Urinary bladder (tissue), 4 donors: ENCODE results near the gene FKBP8. TPM values are rescaled to one million over a fixed set of nuclear protein-coding genes. Genes with fewer than 3 reads are reported as not detected.

Experiments used
- DNase-seq: peaks from one replicate; pipeline ENCODE4 v3.0.0-alpha.2; 2015; ENCODE audit errors: extremely low spot score
- H3K27ac ChIP-seq: one replicate; pipeline ENCODE4 v1.5.1; 2013; ENCODE audit warnings: low read depth, mild to moderate bottlenecking, moderate library complexity
- H3K36me3 ChIP-seq: one replicate; pipeline ENCODE4 v1.6.1; 2013; ENCODE audit warnings: mild to moderate bottlenecking, moderate library complexity; ENCODE audit not compliant: insufficient read depth
- H3K4me1 ChIP-seq: one replicate; pipeline ENCODE4 v1.6.1; 2013; ENCODE audit warnings: mild to moderate bottlenecking, moderate library complexity; ENCODE audit not compliant: insufficient read depth
- H3K4me3 ChIP-seq: one replicate; pipeline ENCODE4 v1.5.1; 2013; ENCODE audit warnings: low read depth, low read length
- WGBS: extraction: QIAGEN DNeasy Blood & Tissue Kit; methylation state at CpG from one replicate; pipeline ENCODE4 v1.1.7; 2013; 5-methylcytosine and 5-hydroxymethylcytosine counted together
- polyA plus RNA-seq: library from polyadenylated mRNA; stranded (reverse); fragments of 200-250 nt; gene quantifications from one replicate; pipeline ENCODE4 v1.2.3, GENCODE V29; 2013
- total RNA-seq: library from RNA; depleted of rRNA; stranded (reverse); fragments of >200 nt; gene quantifications from one replicate; pipeline ENCODE4 v1.2.3, GENCODE V29; 2014
- donor health status: healthy with polysubstance abuse.
- donor health status: healthy.

FKBP8 gene
- total and polyA plus RNA-seq, 2 donors, result 71.3 to 317 TPM

GRCh38 chr19:18507727-18508440 is 35.5 kb downstream of the FKBP8 start:
- H3K4me3 ChIP-seq, result no peak overlapping the region
- H3K36me3 ChIP-seq, result no peaks in the 10 kb centered on the region
- 55% methylated on average over 11 of the region's 11 CpGs for WGBS
- peaks cover 3% of the 10 kb centered on the region for H3K4me1 ChIP-seq
- H3K27ac ChIP-seq, result no peak overlapping the region
- DNase-seq, result no peak

- H3K4me1 ChIP-seq, result peaks cover 3% of the 10 kb centered on the region
- no peak for DNase-seq
- 47% methylated on average over 9 of the region's 9 CpGs for WGBS
- no peaks in the 10 kb centered on the region for H3K36me3 ChIP-seq
- no peak overlapping the region for H3K4me3 ChIP-seq
- H3K27ac ChIP-seq, result no peak overlapping the region
Measured at GRCh38 chr19:18507021-18507726, 36.2 kb downstream of the FKBP8 start.

GRCh38 chr19:18506101-18506930 is 37.1 kb downstream of the FKBP8 start:
- Histone ChIP-seq H3K4me3 (no peak overlapping the region), H3K36me3 (no peaks in the 10 kb centered on the region), H3K4me1 (peaks cover 3% of the 10 kb centered on the region), H3K27ac (no peak overlapping the region)
- no peak for DNase-seq
- WGBS, result 83% methylated on average over 19 of the region's 19 CpGs

GRCh38 chr19:18504886-18505610 is 38.3 kb downstream of the FKBP8 start:
- H3K36me3 ChIP-seq, result no peaks in the 10 kb centered on the region
- 83% methylated on average over 8 of the region's 8 CpGs for WGBS
- peaks cover 3% of the 10 kb centered on the region for H3K4me1 ChIP-seq
- DNase-seq, result no peak
- H3K4me3 ChIP-seq, result no peak overlapping the region
- H3K27ac ChIP-seq, result no peak overlapping the region

GRCh38 chr19:18503971-18504885 is 39.1 kb downstream of the FKBP8 start:
- H3K27ac ChIP-seq, result no peak overlapping the region
- H3K4me1 ChIP-seq, result peaks cover 3% of the 10 kb centered on the region
- no peak overlapping the region for H3K4me3 ChIP-seq
- no peaks in the 10 kb centered on the region for H3K36me3 ChIP-seq
- WGBS, result 71% methylated on average over 20 of the region's 20 CpGs
- DNase-seq, result no peak

- no peak overlapping the region for H3K27ac ChIP-seq
- no peaks in the 10 kb centered on the region for H3K36me3 ChIP-seq
- DNase-seq, result no peak
- H3K4me3 ChIP-seq, result no peak overlapping the region
- WGBS, result 75% methylated on average over 15 of the region's 15 CpGs
- H3K4me1 ChIP-seq, result peaks cover 3% of the 10 kb centered on the region
Measured at GRCh38 chr19:18503337-18503970, 39.9 kb downstream of the FKBP8 start.

GRCh38 chr19:18502638-18503294 is 40.6 kb downstream of the FKBP8 start:
- H3K27ac ChIP-seq, result no peak overlapping the region
- no peak for DNase-seq
- H3K4me3 ChIP-seq, result no peak overlapping the region
- H3K4me1 ChIP-seq, result peaks cover 3% of the 10 kb centered on the region
- no peaks in the 10 kb centered on the region for H3K36me3 ChIP-seq
- 73% methylated on average over 17 of the region's 17 CpGs for WGBS

- Histone ChIP-seq H3K36me3 (no peaks in the 10 kb centered on the region), H3K4me3 (no peak overlapping the region), H3K4me1 (peaks cover 3% of the 10 kb centered on the region), H3K27ac (no peak overlapping the region)
- DNase-seq, result no peak
- 75% methylated on average over 7 of the region's 7 CpGs for WGBS
Measured at GRCh38 chr19:18502246-18502637, 41.1 kb downstream of the FKBP8 start.

GRCh38 chr19:18501832-18502231 is 41.5 kb downstream of the FKBP8 start:
- no peak overlapping the region for H3K27ac ChIP-seq
- DNase-seq, result no peak
- H3K4me1 ChIP-seq, result peaks cover 3% of the 10 kb centered on the region
- no peaks in the 10 kb centered on the region for H3K36me3 ChIP-seq
- 47% methylated on average over 9 of the region's 9 CpGs for WGBS
- no peak overlapping the region for H3K4me3 ChIP-seq

GRCh38 chr19:18501351-18501750 is 42.0 kb downstream of the FKBP8 start:
- peaks cover 3% of the 10 kb centered on the region for H3K4me1 ChIP-seq
- no peak overlapping the region for H3K4me3 ChIP-seq
- 83% methylated on average over 13 of the region's 13 CpGs for WGBS
- H3K36me3 ChIP-seq, result no peaks in the 10 kb centered on the region
- H3K27ac ChIP-seq, result no peak overlapping the region
- no peak for DNase-seq

GRCh38 chr19:18500799-18501198 is 42.6 kb downstream of the FKBP8 start:
- no peak overlapping the region for H3K4me3 ChIP-seq
- no peak overlapping the region for H3K27ac ChIP-seq
- 42% methylated on average over 11 of the region's 11 CpGs for WGBS
- no peak for DNase-seq
- peaks cover 2% of the 10 kb centered on the region for H3K4me1 ChIP-seq
- no peaks in the 10 kb centered on the region for H3K36me3 ChIP-seq

GRCh38 chr19:18500376-18500775 is 43.0 kb downstream of the FKBP8 start:
- 58% methylated on average over 7 of the region's 7 CpGs for WGBS
- H3K36me3 ChIP-seq, result no peaks in the 10 kb centered on the region
- no peak for DNase-seq
- H3K27ac ChIP-seq, result no peak overlapping the region
- H3K4me1 ChIP-seq, result peaks cover 2% of the 10 kb centered on the region
- no peak overlapping the region for H3K4me3 ChIP-seq
